HEK293 (cell line): ENCODE data around the gene CD44.

Source experiments
- CTCF ChIA-PET: fragments of 350-600 bp; formaldehyde crosslinking; extraction: SDS; loops from one replicate; lab custom pipeline; 2021; ENCODE audit warnings: antibody characterized with exemption; lab: Yijun Ruan, JAX
- POLR2A ChIA-PET: fragments of 300-600 bp; formaldehyde crosslinking; extraction: SDS; loops from one replicate; lab custom pipeline; 2020; ENCODE audit warnings: antibody characterized with exemption, inconsistent platforms; lab: Yijun Ruan, JAX
- H3K27ac ChIP-seq: fragments of 200-500 bp; sonication (Bioruptor generic); 2 replicates; pipeline ENCODE4 v1.5.1; 2014; ENCODE audit warnings: low read depth, low read length, control low read depth, inconsistent platforms; ENCODE audit errors: extremely low read depth
- H3K36me3 ChIP-seq, 2 experiments: fragments of 200-500 bp in 1 of 2; sonication (Bioruptor generic) in 1 of 2; 1 replicate in 1 of 2; 2 replicates in 1 of 2; pipeline ENCODE4 v1.5.1; 2014 to 2017; ENCODE audit warnings: inconsistent platforms in 2 of 2, low read length in 2 of 2; ENCODE audit not compliant: control insufficient read depth in 2 of 2, insufficient read depth in 1 of 2
- H3K4me1 ChIP-seq: fragments of 200-500 bp; sonication (Bioruptor generic); 2 replicates; pipeline ENCODE4 v1.5.1; 2014; ENCODE audit warnings: mild to moderate bottlenecking, low read length, inconsistent platforms; ENCODE audit not compliant: control insufficient read depth, insufficient read depth
- H3K4me3 ChIP-seq: 2 replicates; pipeline ENCODE4 v1.5.1; 2011; ENCODE audit warnings: low read depth, mild to moderate bottlenecking, control low read depth, low read length, moderate library complexity
- H3K9me3 ChIP-seq: fragments of 200-500 bp; sonication (Bioruptor generic); 2 replicates; pipeline ENCODE4 v1.5.1; 2014; ENCODE audit warnings: low read depth, low read length, inconsistent platforms; ENCODE audit not compliant: control insufficient read depth, insufficient read depth
- AEBP2 ChIP-seq: fragments of 450-650 bp; formaldehyde crosslinking; IDR thresholded peaks from 2 replicates; pipeline ENCODE4 v1.5.1; 2016; ENCODE audit warnings: missing biosample characterization, missing genetic modification characterization, borderline replicate concordance
- OSR2 ChIP-seq: fragments of 450-650 bp; formaldehyde crosslinking; IDR thresholded peaks from 2 replicates; pipeline ENCODE4 v1.5.1; 2016; ENCODE audit warnings: missing biosample characterization, missing genetic modification characterization
- REST ChIP-seq: fragments of 450-650 bp; formaldehyde crosslinking; IDR thresholded peaks from 2 replicates; pipeline ENCODE4 v1.5.1; 2016; ENCODE audit warnings: missing biosample characterization, missing genetic modification characterization
- SCRT2 ChIP-seq: fragments of 450-650 bp; formaldehyde crosslinking; IDR thresholded peaks from 2 replicates; pipeline ENCODE4 v1.5.1; 2016; ENCODE audit warnings: missing biosample characterization, missing genetic modification characterization
- ZBTB49 ChIP-seq: fragments of 450-650 bp; formaldehyde crosslinking; IDR thresholded peaks from 2 replicates; pipeline ENCODE4 v1.5.1; 2016; ENCODE audit warnings: missing biosample characterization, missing genetic modification characterization, low read depth
- ZNF18 ChIP-seq: fragments of 450-650 bp; formaldehyde crosslinking; IDR thresholded peaks from 2 replicates; pipeline ENCODE4 v1.5.1; 2016; ENCODE audit warnings: missing biosample characterization, missing genetic modification characterization
- ZNF211 ChIP-seq: fragments of 450-650 bp; formaldehyde crosslinking; IDR thresholded peaks from 2 replicates; pipeline ENCODE4 v1.5.1; 2016; ENCODE audit warnings: low read depth, missing biosample characterization, missing genetic modification characterization
- ZNF311 ChIP-seq: fragments of 450-650 bp; formaldehyde crosslinking; IDR thresholded peaks from 2 replicates; pipeline ENCODE4 v1.5.1; 2017; ENCODE audit warnings: missing biosample characterization, missing genetic modification characterization, borderline replicate concordance
- ZNF366 ChIP-seq: fragments of 450-650 bp; formaldehyde crosslinking; conservative IDR thresholded peaks from 2 replicates; pipeline ENCODE4 v1.5.1; 2016; ENCODE audit warnings: missing biosample characterization, missing genetic modification characterization
- ZNF580 ChIP-seq: fragments of 450-650 bp; formaldehyde crosslinking; IDR thresholded peaks from 2 replicates; pipeline ENCODE4 v1.5.1; 2016; ENCODE audit warnings: missing biosample characterization, missing genetic modification characterization
- ZNF610 ChIP-seq: fragments of 450-650 bp; formaldehyde crosslinking; IDR thresholded peaks from 2 replicates; pipeline ENCODE4 v1.5.1; 2016; ENCODE audit warnings: missing biosample characterization, missing genetic modification characterization, borderline replicate concordance
- ZNF623 ChIP-seq: fragments of 450-650 bp; formaldehyde crosslinking; IDR thresholded peaks from 2 replicates; pipeline ENCODE4 v1.5.1; 2016; ENCODE audit warnings: missing biosample characterization, missing genetic modification characterization
- ZNF654 ChIP-seq: fragments of 450-650 bp; formaldehyde crosslinking; IDR thresholded peaks from 2 replicates; pipeline ENCODE4 v1.5.1; 2016; ENCODE audit warnings: low read depth, missing biosample characterization, missing genetic modification characterization
- ZNF768 ChIP-seq: fragments of 450-650 bp; formaldehyde crosslinking; IDR thresholded peaks from 2 replicates; pipeline ENCODE4 v1.5.1; 2018; ENCODE audit warnings: missing biosample characterization, mild to moderate bottlenecking, missing genetic modification characterization
- ZSCAN16 ChIP-seq: fragments of 450-650 bp; formaldehyde crosslinking; IDR thresholded peaks from 2 replicates; pipeline ENCODE4 v1.5.1; 2016; ENCODE audit warnings: missing biosample characterization, missing genetic modification characterization
- ZSCAN30 ChIP-seq: fragments of 450-650 bp; IDR thresholded peaks from 2 replicates; pipeline ENCODE4 v1.5.1; 2018; ENCODE audit warnings: missing biosample characterization, mild to moderate bottlenecking, missing genetic modification characterization, moderate library complexity

Gene CD44

GRCh38 chr11:35127619-35128018 lies 11.4 kb upstream of the CD44 start (continued):
- TF ChIP-seq ZNF18 (no peak), ZNF610 (tag by site-specific recombination) (no peak), ZSCAN30 (tag by site-specific recombination) (no peak), ZNF654 (no peak), ZNF311 (tag by site-specific recombination) (no peak), ZNF768 (no peak), ZNF211 (tag by site-specific recombination) (no peak)

- POLR2A ChIA-PET, result no interaction called here
- Histone ChIP-seq H3K27ac (no peak overlapping the region), H3K4me1 (no peaks in the 10 kb centered on the region), H3K4me3 (no peak overlapping the region), H3K9me3 (no peaks in the 10 kb centered on the region), H3K36me3 (no peaks in the 10 kb centered on the region)
- CTCF ChIA-PET, result no interaction called here
- TF ChIP-seq AEBP2 (tag by site-specific recombination), result no peak
- no peak for TF ChIP-seq REST (tag by site-specific recombination)
- TF ChIP-seq ZBTB49 (tag by site-specific recombination), result no peak
- TF ChIP-seq ZNF366, result no peak
- TF ChIP-seq ZNF18, result no peak
- TF ChIP-seq ZNF580, result no peak
- TF ChIP-seq SCRT2 (tag by site-specific recombination), result no peak
- no peak for TF ChIP-seq ZNF623 (tag by site-specific recombination)
- no peak for TF ChIP-seq OSR2 (tag by site-specific recombination)
- no peak for TF ChIP-seq ZSCAN16 (tag by site-specific recombination)
Measured at GRCh38 chr11:35131094-35131493, 7.9 kb upstream of the CD44 start.
